Keratinocyte (primary cell): Measurements from ENCODE around the gene MCM6. TPM values are rescaled to one million over a fixed set of nuclear protein-coding genes. Genes with fewer than 3 reads are reported as not detected.
"Not testable (repeated sequence)": the region's sequence is repeated elsewhere in the genome, so short reads cannot be mapped to it uniquely, and the experiment has no call there.

Source experiments
- DNase-seq: peaks from one replicate; pipeline ENCODE4 v3.0.0-alpha.2; 2011; ENCODE audit warnings: low read depth, missing footprints, low spot score
- FAIRE-seq: peaks from 2 replicates; lab custom pipeline; 2011; peaks lifted over from hg19 to GRCh38; lab: Jason Lieb, UNC
- H2AFZ ChIP-seq: 2 replicates; pipeline ENCODE4 v1.6.0; 2012; ENCODE audit warnings: low read length, control low read depth, inconsistent platforms; ENCODE audit not compliant: control insufficient read depth
- H3K27ac ChIP-seq: 2 replicates; pipeline ENCODE4 v1.5.1; 2011; ENCODE audit warnings: low read length; ENCODE audit not compliant: control insufficient read depth, insufficient read depth
- H3K27me3 ChIP-seq: 3 replicates; pipeline ENCODE4 v1.6.0; 2011; ENCODE audit warnings: low read length; ENCODE audit not compliant: control insufficient read depth, insufficient read depth; ENCODE audit errors: extremely low read depth
- H3K36me3 ChIP-seq, 2 experiments: 2 replicates in 1 of 2; 3 replicates in 1 of 2; pipeline ENCODE4 v1.5.1; 2011; ENCODE audit warnings: low read length in 2 of 2, mild to moderate bottlenecking in 1 of 2; ENCODE audit not compliant: control insufficient read depth in 2 of 2, insufficient read depth in 2 of 2; ENCODE audit errors: extremely low read depth in 1 of 2
- H3K4me1 ChIP-seq: 3 replicates; pipeline ENCODE4 v1.5.1; 2011; ENCODE audit warnings: low read length; ENCODE audit not compliant: control insufficient read depth, insufficient read depth; ENCODE audit errors: extremely low read depth
- H3K4me2 ChIP-seq: 3 replicates; pipeline ENCODE4 v1.6.0; 2011; ENCODE audit warnings: low read depth, low read length; ENCODE audit not compliant: control insufficient read depth, insufficient read depth; ENCODE audit errors: extremely low read depth
- H3K4me3 ChIP-seq, 3 experiments: fragments of 200-600 bp in 1 of 3; sonication (generic) in 1 of 3; 2 replicates in 2 of 3; 3 replicates in 1 of 3; pipeline ENCODE4 v1.5.1; 2011 to 2016; ENCODE audit warnings: low read length in 3 of 3, mild to moderate bottlenecking in 3 of 3, control low read depth in 2 of 3, inconsistent platforms in 1 of 3, low read depth in 1 of 3, mixed read lengths in 1 of 3, mixed run types in 1 of 3, moderate library complexity in 1 of 3; ENCODE audit not compliant: control insufficient read depth in 2 of 3, insufficient read depth in 2 of 3; ENCODE audit errors: extremely low read depth in 1 of 3
- H3K79me2 ChIP-seq: 2 replicates; pipeline ENCODE4 v1.6.0; 2012; ENCODE audit warnings: low read length; ENCODE audit not compliant: control insufficient read depth, insufficient read depth
- H3K9ac ChIP-seq: 3 replicates; pipeline ENCODE4 v1.6.0; 2011; ENCODE audit warnings: low read length; ENCODE audit not compliant: control insufficient read depth, insufficient read depth; ENCODE audit errors: extremely low read depth
- H3K9me1 ChIP-seq: 3 replicates; pipeline ENCODE4 v1.6.0; 2011; ENCODE audit warnings: low read length; ENCODE audit not compliant: control insufficient read depth, insufficient read depth; ENCODE audit errors: extremely low read depth
- H3K9me3 ChIP-seq: 2 replicates; pipeline ENCODE4 v1.5.1; 2012; ENCODE audit warnings: low read depth, low read length; ENCODE audit not compliant: control insufficient read depth
- H4K20me1 ChIP-seq: 3 replicates; pipeline ENCODE4 v1.6.0; 2011; ENCODE audit warnings: low read length; ENCODE audit not compliant: control insufficient read depth, insufficient read depth; ENCODE audit errors: extremely low read depth
- CTCF ChIP-seq, 3 experiments: IDR thresholded peaks in 1 of 3; conservative IDR thresholded peaks in 1 of 3; optimal IDR thresholded peaks in 1 of 3; 2 replicates in 2 of 3; 3 replicates in 1 of 3; pipeline versions ENCODE3 to v1.5.1; 2011; ENCODE audit warnings: low read length in 3 of 3, mild to moderate bottlenecking in 3 of 3, moderate library complexity in 2 of 3, control low read depth in 1 of 3, inconsistent platforms in 1 of 3; ENCODE audit not compliant: insufficient read depth in 2 of 3; ENCODE audit errors: extremely low read depth in 1 of 3
- EZH2 ChIP-seq: IDR thresholded peaks from one replicate; pipeline ENCODE4 v1.6.1; 2012; ENCODE audit warnings: inconsistent platforms, mild to moderate bottlenecking, low read length, moderate library complexity
- dilution Hi-C: fragments of 300-500 bp; cut with MboI; formaldehyde crosslinking; loops from one replicate; pipeline ENCODE4 v1.7.0; 2020; ENCODE audit warnings: low sequenced_read_pairs; ENCODE audit not compliant: extremely low pct_ligation_motif_present
- polyA plus RNA-seq, 5 experiments: library from polyadenylated mRNA; depleted of rRNA in 3 of 5; stranded (reverse) in 3 of 5; stranded (forward) in 1 of 5; unstranded in 1 of 5; fragments of >200 nt; gene quantifications; 1 replicate in 1 of 5; 2 replicates in 3 of 5; 3 replicates in 1 of 5; pipeline versions ENCODE4 v1.2.1 to v1.2.3, GENCODE V29; 2011 to 2012; ENCODE audit warnings: missing spikeins in 2 of 5, low read depth in 1 of 5, low replicate concordance in 1 of 5

The MCM6 gene
- polyA plus RNA-seq, 1 donor (not counting 4 experiments of a cell fraction or from before 2014, with no cell fraction given): 23.2 TPM

DNA sequence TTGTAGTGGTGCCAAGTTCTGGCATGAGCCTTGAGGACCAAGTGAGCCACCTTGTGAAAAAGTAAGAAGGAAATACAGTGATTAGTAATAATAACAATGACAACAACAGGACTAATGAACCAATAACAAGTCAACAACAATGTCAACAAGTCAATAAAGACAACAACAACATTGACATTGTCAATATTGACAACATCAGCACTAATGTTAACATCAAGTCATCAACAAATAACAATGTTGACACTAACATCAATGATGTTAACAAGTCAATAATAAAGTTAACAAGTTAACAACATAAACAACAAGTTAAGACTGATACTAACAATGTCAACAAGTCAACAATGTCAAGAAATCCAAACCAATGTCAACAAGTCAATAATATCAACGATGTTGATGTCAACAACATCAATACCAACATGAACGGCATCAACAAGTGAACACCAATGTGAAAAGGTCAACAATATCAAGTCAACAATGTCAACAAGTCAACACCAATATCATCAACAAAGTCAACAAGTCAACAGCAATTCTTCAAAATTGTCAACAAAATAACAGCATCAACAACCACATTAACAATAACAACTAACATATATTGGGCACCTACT lies 63.2 kb downstream of the MCM6 start:
- H3K4me1 ChIP-seq: no peaks in the 10 kb centered on the region
- H3K9me3 ChIP-seq: no peaks in the 10 kb centered on the region
- H3K79me2 ChIP-seq: no peaks in the 10 kb centered on the region
- H3K27ac ChIP-seq: no peak overlapping the region
- H3K36me3 ChIP-seq: no peaks in the 10 kb centered on the region
- H3K9me1 ChIP-seq: no peaks in the 10 kb centered on the region
- H2AFZ ChIP-seq: no peak overlapping the region
- no peaks in the 10 kb centered on the region for H4K20me1 ChIP-seq
- no peaks in the 10 kb centered on the region for H3K27me3 ChIP-seq
- H3K4me2 ChIP-seq: no peak overlapping the region
- DNase-seq (no peak), FAIRE-seq (no peak)
- no peak overlapping the region for H3K9ac ChIP-seq
- no peak overlapping the region for H3K4me3 ChIP-seq
- dilution Hi-C loops: no loop called here
- TF ChIP-seq CTCF (optimal IDR thresholded peaks at IDR 0.05 in 1 of 3, IDR thresholded peaks at IDR 0.05 in 1 of 3, conservative IDR thresholded peaks at IDR 0.05 in 1 of 3; ENCODE audit: extremely low read depth in 1 of 3, insufficient read depth in 2 of 3, low read length in 3 of 3) (no peak), EZH2 (no peak)

DNA sequence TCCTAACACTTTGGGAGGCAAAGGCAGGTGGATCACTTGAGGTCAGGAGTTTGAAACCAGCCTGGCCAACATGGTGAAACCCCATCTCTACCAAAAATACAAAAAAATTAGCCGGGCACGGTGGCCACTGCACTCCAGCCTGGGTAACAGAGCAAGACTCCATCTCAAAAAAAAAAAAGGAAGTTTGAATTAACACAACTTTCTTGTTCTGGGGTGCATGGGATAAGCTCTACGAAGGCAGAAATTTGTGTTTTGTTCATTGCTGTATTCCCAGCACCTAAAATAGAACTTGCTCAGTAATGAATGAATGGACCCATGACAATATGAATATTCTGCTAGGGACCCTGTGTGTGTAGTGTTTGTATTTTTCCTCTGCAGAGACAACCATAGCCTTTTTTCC lies 68.4 kb downstream of the MCM6 start:
- H3K9me1 ChIP-seq, H3K9ac ChIP-seq, H3K27ac ChIP-seq, H3K79me2 ChIP-seq, H3K36me3 ChIP-seq, FAIRE-seq, H3K9me3 ChIP-seq, H3K4me1 ChIP-seq, DNase-seq, H3K27me3 ChIP-seq, H2AFZ ChIP-seq, H3K4me2 ChIP-seq, dilution Hi-C loops, H4K20me1 ChIP-seq, H3K4me3 ChIP-seq: not testable (repeated sequence)

DNA sequence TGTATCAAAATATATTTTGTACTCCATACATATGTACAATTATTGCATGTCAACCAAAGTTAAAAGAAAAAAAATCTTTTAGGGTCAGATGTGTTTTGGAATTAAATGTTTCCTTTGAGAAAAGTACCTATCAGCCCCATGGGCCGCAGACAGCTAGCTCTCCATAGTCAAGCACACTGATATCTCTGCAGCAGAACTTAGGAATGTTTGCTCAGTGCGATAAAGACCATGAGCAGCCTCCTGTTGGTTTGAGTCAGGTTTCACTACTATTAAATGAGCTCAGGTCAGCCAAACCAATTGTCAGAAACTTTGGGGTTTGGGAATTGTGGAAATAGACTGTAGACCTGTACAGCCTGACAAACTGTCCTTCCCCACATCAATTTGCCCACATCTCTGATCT lies 73.0 kb downstream of the MCM6 start:
- no peaks in the 10 kb centered on the region for H4K20me1 ChIP-seq
- no peak for FAIRE-seq
- peaks cover under 1% of the 10 kb centered on the region for H3K4me1 ChIP-seq
- no peak for DNase-seq
- H3K9ac ChIP-seq: no peak overlapping the region
- no peak overlapping the region for H3K4me3 ChIP-seq
- H3K27me3 ChIP-seq: no peaks in the 10 kb centered on the region
- dilution Hi-C loops: no loop called here
- H3K36me3 ChIP-seq: no peaks in the 10 kb centered on the region
- no peak overlapping the region for H2AFZ ChIP-seq
- H3K9me1 ChIP-seq: no peaks in the 10 kb centered on the region
- TF ChIP-seq CTCF (optimal IDR thresholded peaks at IDR 0.05 in 1 of 3, IDR thresholded peaks at IDR 0.05 in 1 of 3, conservative IDR thresholded peaks at IDR 0.05 in 1 of 3; ENCODE audit: extremely low read depth in 1 of 3, insufficient read depth in 2 of 3, low read length in 3 of 3) (no peak), EZH2 (no peak)
- H3K27ac ChIP-seq: no peak overlapping the region
- H3K9me3 ChIP-seq: no peaks in the 10 kb centered on the region
- no peaks in the 10 kb centered on the region for H3K79me2 ChIP-seq
- no peak overlapping the region for H3K4me2 ChIP-seq
